Fibroblast of pulmonary artery (primary cell): ENCODE measurements around the gene NFKBIB.

Experiments
- DNase-seq: peaks from one replicate; pipeline ENCODE4 v3.0.0-alpha.2; 2010; ENCODE audit warnings: low read depth
- H3K4me3 ChIP-seq: replicated peaks from 2 replicates; pipeline ENCODE4 v1.5.1; 2011; ENCODE audit warnings: low read depth, mild to moderate bottlenecking, control low read depth, low read length, moderate library complexity
- CTCF ChIP-seq: IDR thresholded peaks from 2 replicates; pipeline ENCODE4 v1.5.1; 2011; ENCODE audit warnings: mild to moderate bottlenecking, control low read depth, low read length, inconsistent platforms; ENCODE audit errors: missing control alignments

Gene NFKBIB

GRCh38 chr19:38915329-38916321 is 15.9 kb downstream of the NFKBIB start:
- DNase-seq = no peak
- TF ChIP-seq CTCF = no peak
- H3K4me3 ChIP-seq = no peak overlapping the region

- no peak for TF ChIP-seq CTCF
- H3K4me3 ChIP-seq = no peak overlapping the region
- DNase-seq = no peak
Measured at GRCh38 chr19:38917516-38917915, 17.7 kb downstream of the NFKBIB start.

- TF ChIP-seq CTCF = peak; percentile 7
- DNase-seq = peak; percentile 14
- no peak overlapping the region for H3K4me3 ChIP-seq
Measured at GRCh38 chr19:38917921-38918491, 18.2 kb downstream of the NFKBIB start.

GRCh38 chr19:38918526-38918925 is 18.8 kb downstream of the NFKBIB start:
- no peak for TF ChIP-seq CTCF
- no peak for DNase-seq
- no peak overlapping the region for H3K4me3 ChIP-seq

GRCh38 chr19:38919837-38920601 is 20.2 kb downstream of the NFKBIB start:
- no peak overlapping the region for H3K4me3 ChIP-seq
- no peak for DNase-seq
- no peak for TF ChIP-seq CTCF

- no peak for TF ChIP-seq CTCF
- H3K4me3 ChIP-seq = no peak overlapping the region
- no peak for DNase-seq
Measured at GRCh38 chr19:38920602-38921419, 21.0 kb downstream of the NFKBIB start.
